Naive thymus-derived CD4-positive, alpha-beta T cell (primary cell): Measurements from ENCODE around the gene DYNLRB1. TPM values are rescaled to one million over a fixed set of nuclear protein-coding genes. Genes with fewer than 3 reads are reported as not detected.

ENCODE experiments used
- ATAC-seq: fragments of 150-1000 bp; cut with Tn5 transposase; 2 replicates; pipeline ENCODE4 v1.10.0; 2021; ENCODE audit warnings: mild to moderate bottlenecking, moderate library complexity
- CTCF ChIA-PET: fragments of 350-600 bp; sonication (Branson Sonifier 250); formaldehyde crosslinking; loops from one replicate; lab custom pipeline; 2021; ENCODE audit warnings: antibody characterized with exemption; lab: Charles Lee
- POLR2A ChIA-PET: fragments of 350-600 bp; sonication (Branson Sonifier 250); formaldehyde crosslinking; loops from one replicate; lab custom pipeline; 2021; ENCODE audit warnings: antibody characterized with exemption, inconsistent platforms; lab: Charles Lee
- DNase-seq, 9 donors: peaks; one replicate each; pipeline versions ENCODE4 v3.0.0 to v3.0.0-alpha.2; 2020 to 2022; ENCODE audit warnings: mixed read lengths in 1 of 9
- H3K27ac ChIP-seq: one replicate; pipeline ENCODE4 v1.7.0; 2013; ENCODE audit warnings: mild to moderate bottlenecking, low read depth, low read length, moderate library complexity
- H3K27me3 ChIP-seq, 2 donors: one replicate each; pipeline ENCODE4 v1.7.0; 2013; ENCODE audit warnings: low read length in 2 of 2, mild to moderate bottlenecking in 2 of 2, moderate library complexity in 2 of 2; ENCODE audit not compliant: control insufficient read depth in 2 of 2, insufficient read depth in 2 of 2
- H3K36me3 ChIP-seq, 3 experiments: 1 replicate in 2 of 3; 2 replicates in 1 of 3; pipeline ENCODE4 v1.7.0; 2013; ENCODE audit warnings: low read length in 3 of 3, mild to moderate bottlenecking in 3 of 3, moderate library complexity in 1 of 3; ENCODE audit not compliant: insufficient read depth in 3 of 3, control insufficient read depth in 2 of 3
- H3K4me1 ChIP-seq, 2 donors: one replicate each; pipeline ENCODE4 v1.7.0; 2013; ENCODE audit warnings: low read length in 2 of 2, mild to moderate bottlenecking in 2 of 2, moderate library complexity in 1 of 2; ENCODE audit not compliant: control insufficient read depth in 2 of 2, insufficient read depth in 2 of 2
- H3K4me3 ChIP-seq: 2 replicates; pipeline ENCODE4 v1.7.0; 2013; ENCODE audit warnings: mild to moderate bottlenecking, low read length
- H3K9me3 ChIP-seq, 3 experiments: 1 replicate in 2 of 3; 2 replicates in 1 of 3; pipeline ENCODE4 v1.7.0; 2013; ENCODE audit warnings: low read length in 3 of 3; ENCODE audit not compliant: control insufficient read depth in 2 of 3
- H3K27ac Mint-ChIP-seq, 9 donors: one replicate each; pipeline ENCODE4 v1.8.0; 2020 to 2022; ENCODE audit warnings: mixed read lengths in 9 of 9, mild to moderate bottlenecking in 8 of 9, moderate library complexity in 5 of 9, inconsistent platforms in 2 of 9
- H3K27me3 Mint-ChIP-seq, 5 donors: one replicate each; pipeline ENCODE4 v1.8.0; 2021 to 2022; ENCODE audit warnings: mixed read lengths in 5 of 5, mild to moderate bottlenecking in 1 of 5
- H3K36me3 Mint-ChIP-seq, 5 donors: one replicate each; pipeline ENCODE4 v1.8.0; 2020 to 2022; ENCODE audit warnings: mixed read lengths in 5 of 5, mild to moderate bottlenecking in 3 of 5, inconsistent platforms in 1 of 5
- H3K4me1 Mint-ChIP-seq, 7 donors: one replicate each; pipeline ENCODE4 v1.8.0; 2020 to 2022; ENCODE audit warnings: mixed read lengths in 7 of 7, mild to moderate bottlenecking in 3 of 7, inconsistent platforms in 1 of 7
- H3K4me3 Mint-ChIP-seq, 10 donors: one replicate each; pipeline ENCODE4 v1.8.0; 2020 to 2022; ENCODE audit warnings: mild to moderate bottlenecking in 10 of 10, mixed read lengths in 10 of 10, moderate library complexity in 6 of 10, inconsistent platforms in 2 of 10
- H3K9me3 Mint-ChIP-seq, 11 donors: one replicate each; pipeline ENCODE4 v1.8.0; 2020 to 2022; ENCODE audit warnings: mixed read lengths in 11 of 11, mild to moderate bottlenecking in 4 of 11, inconsistent platforms in 1 of 11, moderate library complexity in 1 of 11
- intact Hi-C, 2 donors: fragments of 100-400 bp; cut with micrococcal nuclease; formaldehyde crosslinking; loops; one replicate each; pipeline ENCODE4 v1.15.1; 2023
- polyA plus RNA-seq, 2 donors: library from polyadenylated mRNA; unstranded; fragments of 300-500 nt; fragmentation: Illumina TruSeq; gene quantifications; one replicate each; pipeline ENCODE4 v1.2.3, GENCODE V29; 2021
- total RNA-seq, 6 experiments: library from RNA in 5 of 6; stranded (reverse) in 5 of 6; gene quantifications; 1 replicate in 5 of 6; 2 replicates in 1 of 6; pipeline ENCODE4 v1.2.3 and lab custom pipeline; 2021 to 2026

DYNLRB1 gene
- total and polyA plus RNA-seq, 7 experiments from 2014 or later = 45.9 to 275 (median 65.9) TPM

DNA sequence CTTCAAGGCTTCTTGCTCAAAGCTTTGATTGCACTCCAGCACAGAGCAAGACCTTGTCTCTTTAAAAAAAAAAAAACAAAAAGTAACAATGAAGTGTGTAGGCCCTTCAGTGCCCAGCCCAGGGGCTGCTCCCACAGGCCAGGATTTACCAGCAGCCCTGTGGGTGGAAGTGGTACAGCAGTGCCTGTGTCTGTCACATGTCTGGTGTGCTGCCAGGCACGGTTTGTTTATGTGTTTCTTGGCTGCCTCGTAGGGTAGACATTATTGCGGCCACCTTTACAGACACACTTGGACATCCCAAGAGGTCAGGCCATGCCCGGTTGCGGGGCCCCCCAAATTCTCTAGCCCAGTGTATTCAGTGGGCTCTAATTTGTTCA, 12.7 kb downstream of the DYNLRB1 start:
- Mint-ChIP-seq H3K4me1 (peaks cover 8 to 33% (median 18%) of the 10 kb centered on the region in 7 donors), H3K9me3 (no peaks in the 10 kb centered on the region), H3K27me3 (no peaks in the 10 kb centered on the region), H3K27ac (no peak overlapping the region), H3K4me3 (no peak overlapping the region), H3K36me3 (peaks cover 0 to 26% (median 6%) of the 10 kb centered on the region in 5 donors)
- Histone ChIP-seq H3K27me3 (no peaks in the 10 kb centered on the region), H3K4me3 (no peak overlapping the region), H3K9me3 (no peaks in the 10 kb centered on the region), H3K4me1 (no peaks in the 10 kb centered on the region), H3K36me3 (peaks cover 15 to 78% (median 15%) of the 10 kb centered on the region in 3 experiments), H3K27ac (no peak overlapping the region)
- CTCF ChIA-PET = no interaction called here
- ATAC-seq (no peak), DNase-seq (no peak)
- intact Hi-C loops = no loop called here
- POLR2A ChIA-PET = no interaction called here

DNA sequence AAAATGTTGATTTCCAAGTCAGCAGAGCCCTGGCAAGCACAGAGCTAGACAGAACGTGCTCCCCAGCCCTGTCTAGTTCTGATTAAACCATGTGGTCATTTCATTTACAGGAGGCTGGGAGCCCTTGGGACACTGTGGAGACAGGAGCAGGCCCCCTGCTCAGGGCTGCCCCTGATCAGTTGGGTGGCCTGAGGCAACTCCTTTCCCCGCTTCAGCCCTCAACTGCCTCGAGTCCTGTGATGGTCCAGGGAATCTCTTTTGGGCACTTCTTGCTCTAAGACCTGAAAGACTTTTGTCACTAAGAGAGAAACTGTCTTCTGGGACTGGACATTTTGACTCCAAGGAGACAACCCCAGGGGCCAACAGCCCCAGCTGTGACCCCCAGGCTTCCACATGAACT, 13.5 kb downstream of the DYNLRB1 start:
- H3K36me3 ChIP-seq = peaks cover 15 to 82% (median 17%) of the 10 kb centered on the region in 3 experiments

GRCh38 chr20:34530342-34530741, 14.1 kb downstream of the DYNLRB1 start:
- ChIA-PET CTCF (interaction anchor here (0.6 kb wide), 1 partner anchor 122 kb away, joined by 3 read pairs; no protein-coding TSS in a partner anchor), POLR2A (interaction anchor here (1.1 to 1.3 kb wide), 2 partner anchors 14 to 28 kb away, joined by 3 to 4 read pairs; partner anchors contain the start of genes DYNLRB1 and MAP1LC3A)
- H3K27me3 ChIP-seq = no peaks in the 10 kb centered on the region
- peaks cover 15 to 85% (median 22%) of the 10 kb centered on the region in 3 experiments for H3K36me3 ChIP-seq
- Mint-ChIP-seq H3K4me1 (peaks cover 5 to 24% (median 14%) of the 10 kb centered on the region in 7 donors), H3K9me3 (no peaks in the 10 kb centered on the region), H3K27ac (peak overlapping the region in 2 of 9 donors; percentile 8 to 77), H3K36me3 (peaks cover 0 to 37% (median 7%) of the 10 kb centered on the region in 5 donors), H3K4me3 (no peak overlapping the region), H3K27me3 (no peaks in the 10 kb centered on the region)
- no peaks in the 10 kb centered on the region for H3K9me3 ChIP-seq
- intact Hi-C loops = no loop called here
- no peak overlapping the region for H3K27ac ChIP-seq
- no peaks in the 10 kb centered on the region for H3K4me1 ChIP-seq
- no peak for ATAC-seq
- no peak for DNase-seq
- no peak overlapping the region for H3K4me3 ChIP-seq

More for the DNA sequence above, 13.5 kb downstream of the DYNLRB1 start:
- peaks cover 0 to 32% (median 6%) of the 10 kb centered on the region in 5 donors for H3K36me3 Mint-ChIP-seq
- DNase-seq (no peak), ATAC-seq (no peak)
- H3K4me1 Mint-ChIP-seq = peaks cover 5 to 27% (median 14%) of the 10 kb centered on the region in 7 donors
- no peaks in the 10 kb centered on the region for H3K27me3 Mint-ChIP-seq
- H3K9me3 ChIP-seq = no peaks in the 10 kb centered on the region
- H3K4me3 ChIP-seq = no peak overlapping the region
- H3K27me3 ChIP-seq = no peaks in the 10 kb centered on the region
- ChIA-PET CTCF (interaction anchor here (0.6 kb wide), 1 partner anchor 121 kb away, joined by 3 read pairs; no protein-coding TSS in a partner anchor), POLR2A (interaction anchor here (1.1 kb wide), 1 partner anchor 14 kb away, joined by 3 read pairs; the partner anchor contains the start of gene DYNLRB1)
- intact Hi-C loops = no loop called here
- no peaks in the 10 kb centered on the region for H3K4me1 ChIP-seq
- no peak overlapping the region for H3K27ac ChIP-seq
- no peaks in the 10 kb centered on the region for H3K9me3 Mint-ChIP-seq
- H3K4me3 Mint-ChIP-seq = no peak overlapping the region
- H3K27ac Mint-ChIP-seq = no peak overlapping the region

DNA sequence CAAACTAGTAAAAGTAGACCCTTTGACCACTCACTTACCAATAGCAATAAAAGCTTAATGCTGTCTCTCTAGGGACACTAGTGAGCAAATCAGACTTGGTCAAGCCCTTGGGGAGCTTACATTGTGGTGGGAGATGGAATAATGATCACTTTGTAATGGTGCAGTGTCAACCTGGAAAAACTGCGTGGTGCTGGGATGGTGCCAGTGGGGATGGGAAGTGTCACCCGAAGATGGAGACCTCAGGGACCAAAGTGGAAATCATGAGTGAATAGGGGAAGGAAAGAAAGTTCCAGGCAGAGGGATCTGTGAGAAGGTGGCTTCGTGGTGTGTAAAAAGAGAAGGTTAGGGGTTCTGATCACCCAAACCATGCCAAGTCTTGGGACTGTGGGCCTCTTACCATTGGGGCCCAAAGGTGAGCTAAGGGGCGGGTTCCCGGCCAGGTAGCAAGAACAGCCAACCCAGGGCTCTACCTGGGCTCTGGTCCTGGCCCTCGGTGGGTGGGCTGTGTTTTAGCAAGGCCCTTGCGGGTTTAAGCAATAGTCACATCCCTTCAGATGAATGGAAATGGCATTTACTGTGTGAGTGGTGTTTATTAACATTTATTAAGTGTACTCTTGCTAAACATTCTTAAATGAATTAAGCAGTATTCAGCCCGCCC, 15.5 kb downstream of the DYNLRB1 start:
- H3K4me1 Mint-ChIP-seq = peaks cover 4 to 22% (median 9%) of the 10 kb centered on the region in 7 donors
- ATAC-seq = no peak
- peak overlapping the region in 2 of 9 donors; percentile 23 to 59 for H3K27ac Mint-ChIP-seq
- H3K27me3 Mint-ChIP-seq = no peaks in the 10 kb centered on the region
- Histone ChIP-seq H3K4me1 (no peaks in the 10 kb centered on the region), H3K27me3 (no peaks in the 10 kb centered on the region), H3K9me3 (no peaks in the 10 kb centered on the region), H3K36me3 (peaks cover 15 to 88% (median 22%) of the 10 kb centered on the region in 3 experiments), H3K27ac (no peak overlapping the region), H3K4me3 (no peak overlapping the region)
- H3K9me3 Mint-ChIP-seq = no peaks in the 10 kb centered on the region
- intact Hi-C loops = no loop called here
- H3K4me3 Mint-ChIP-seq = no peak overlapping the region
- H3K36me3 Mint-ChIP-seq = peaks cover 0 to 35% (median 10%) of the 10 kb centered on the region in 5 donors
- ChIA-PET POLR2A (no interaction called here), CTCF (interaction anchor here (1.2 kb wide), 1 partner anchor 8 kb away, joined by 3 read pairs; no protein-coding TSS in a partner anchor)
- no peak for DNase-seq

DNA sequence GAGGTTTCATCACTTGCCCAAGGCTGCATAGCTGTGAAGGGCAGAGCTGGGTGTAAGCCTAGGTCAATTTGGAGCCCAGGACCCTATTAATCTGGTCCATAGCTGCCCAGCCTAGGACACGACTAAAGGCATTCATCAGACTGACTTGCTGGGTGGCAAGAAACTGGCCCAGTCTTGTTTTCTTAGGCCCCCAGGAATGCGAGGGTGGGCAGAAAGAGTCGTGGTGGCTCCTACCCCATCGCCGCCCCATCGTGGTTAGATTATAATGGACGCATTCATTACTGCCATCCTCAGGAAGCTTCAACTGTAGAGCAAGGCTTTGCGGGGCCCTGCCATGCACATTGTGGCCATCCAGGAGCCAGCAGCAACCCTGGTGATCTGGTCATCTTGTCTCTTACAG, 16.1 kb downstream of the DYNLRB1 start:
- peaks cover 0 to 35% (median 8%) of the 10 kb centered on the region in 5 donors for H3K36me3 Mint-ChIP-seq
- no peak overlapping the region for H3K27ac Mint-ChIP-seq

DNA sequence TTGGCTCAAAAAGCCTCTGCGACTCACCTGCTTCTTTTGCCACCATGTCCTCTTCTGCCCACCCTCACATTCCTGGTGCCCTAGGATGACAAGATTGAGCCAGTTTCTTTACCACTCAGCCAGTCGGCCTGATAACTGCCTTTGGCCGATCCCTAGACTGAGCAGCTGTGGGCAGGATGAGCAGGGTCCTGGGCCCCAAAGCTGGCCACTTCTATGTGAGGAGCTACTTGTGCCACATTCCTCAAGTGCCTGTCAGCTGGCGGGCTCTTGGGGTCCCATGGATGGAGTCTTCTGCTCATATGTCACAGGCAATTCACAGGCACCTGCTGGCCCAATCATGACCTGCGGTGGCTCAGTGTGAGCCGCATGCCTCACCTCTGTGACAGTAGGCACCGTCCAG, 16.5 kb downstream of the DYNLRB1 start:
- Mint-ChIP-seq H3K36me3 (peaks cover 0 to 35% (median 8%) of the 10 kb centered on the region in 5 donors), H3K27me3 (no peaks in the 10 kb centered on the region), H3K4me1 (peaks cover 4 to 25% (median 9%) of the 10 kb centered on the region in 7 donors), H3K27ac (no peak overlapping the region), H3K4me3 (no peak overlapping the region), H3K9me3 (no peaks in the 10 kb centered on the region)
- Histone ChIP-seq H3K4me3 (no peak overlapping the region), H3K9me3 (no peaks in the 10 kb centered on the region), H3K36me3 (peaks cover 7 to 88% (median 18%) of the 10 kb centered on the region in 3 experiments), H3K4me1 (no peaks in the 10 kb centered on the region), H3K27ac (no peak overlapping the region), H3K27me3 (no peaks in the 10 kb centered on the region)
- DNase-seq (no peak), ATAC-seq (no peak)
- ChIA-PET POLR2A (interaction anchor here (0.5 to 1.1 kb wide), 2 partner anchors 16 to 228 kb away, joined by 3 to 4 read pairs; partner anchors contain the start of gene DYNLRB1), CTCF (no interaction called here)
- intact Hi-C loops = no loop called here

More for the DNA sequence above, 16.1 kb downstream of the DYNLRB1 start:
- no peaks in the 10 kb centered on the region for H3K9me3 Mint-ChIP-seq
- Histone ChIP-seq H3K9me3 (no peaks in the 10 kb centered on the region), H3K4me3 (no peak overlapping the region), H3K27me3 (no peaks in the 10 kb centered on the region), H3K4me1 (no peaks in the 10 kb centered on the region), H3K36me3 (peaks cover 10 to 88% (median 18%) of the 10 kb centered on the region in 3 experiments), H3K27ac (no peak overlapping the region)
- intact Hi-C loops = no loop called here
- H3K4me1 Mint-ChIP-seq = peaks cover 4 to 25% (median 9%) of the 10 kb centered on the region in 7 donors
- CTCF ChIA-PET = no interaction called here
- no peak for ATAC-seq
- DNase-seq = no peak
- no peaks in the 10 kb centered on the region for H3K27me3 Mint-ChIP-seq
- POLR2A ChIA-PET = interaction anchor here (0.5 kb wide), 1 partner anchor 227 kb away, joined by 3 read pairs; no protein-coding TSS in a partner anchor
- H3K4me3 Mint-ChIP-seq = no peak overlapping the region
